B cell (primary cell): ENCODE data around the gene IL1RL1.

Experiments
- EZH2 ChIP-seq: IDR thresholded peaks from 2 replicates; pipeline ENCODE4 v1.6.1; 2012; ENCODE audit warnings: borderline replicate concordance, low read depth, mild to moderate bottlenecking, moderate library complexity, low read length; ENCODE audit not compliant: insufficient read depth, poor library complexity, severe bottlenecking
- TF ChIP-seq, protein P1 (sequence below): fragments of 200-600 bp; IDR thresholded peaks from one replicate; pipeline ENCODE4 v1.8.0; 2022; ENCODE audit warnings: antibody characterized with exemption, mild to moderate bottlenecking

DNA sequence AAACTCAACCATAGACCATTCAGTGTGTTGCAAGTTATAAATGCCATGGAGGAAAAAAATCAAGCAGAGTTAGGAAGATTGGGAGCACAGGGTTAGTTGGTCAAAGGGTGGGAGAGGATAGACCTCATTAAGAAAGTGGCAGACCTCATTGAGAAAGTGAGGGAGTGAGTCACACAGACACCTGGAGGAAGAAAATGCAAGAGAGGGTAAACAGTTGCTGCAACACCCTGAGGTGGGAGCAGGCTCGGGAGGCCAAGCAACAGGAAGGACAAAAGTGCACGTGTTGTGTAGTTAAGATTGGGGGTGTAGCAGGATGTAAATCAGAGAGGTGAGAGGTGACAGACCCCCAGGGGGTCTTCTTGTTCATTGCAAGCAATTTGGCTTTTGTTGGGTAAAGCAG lies 6.4 kb downstream of the IL1RL1 start:
- TF ChIP-seq, protein P1, sequence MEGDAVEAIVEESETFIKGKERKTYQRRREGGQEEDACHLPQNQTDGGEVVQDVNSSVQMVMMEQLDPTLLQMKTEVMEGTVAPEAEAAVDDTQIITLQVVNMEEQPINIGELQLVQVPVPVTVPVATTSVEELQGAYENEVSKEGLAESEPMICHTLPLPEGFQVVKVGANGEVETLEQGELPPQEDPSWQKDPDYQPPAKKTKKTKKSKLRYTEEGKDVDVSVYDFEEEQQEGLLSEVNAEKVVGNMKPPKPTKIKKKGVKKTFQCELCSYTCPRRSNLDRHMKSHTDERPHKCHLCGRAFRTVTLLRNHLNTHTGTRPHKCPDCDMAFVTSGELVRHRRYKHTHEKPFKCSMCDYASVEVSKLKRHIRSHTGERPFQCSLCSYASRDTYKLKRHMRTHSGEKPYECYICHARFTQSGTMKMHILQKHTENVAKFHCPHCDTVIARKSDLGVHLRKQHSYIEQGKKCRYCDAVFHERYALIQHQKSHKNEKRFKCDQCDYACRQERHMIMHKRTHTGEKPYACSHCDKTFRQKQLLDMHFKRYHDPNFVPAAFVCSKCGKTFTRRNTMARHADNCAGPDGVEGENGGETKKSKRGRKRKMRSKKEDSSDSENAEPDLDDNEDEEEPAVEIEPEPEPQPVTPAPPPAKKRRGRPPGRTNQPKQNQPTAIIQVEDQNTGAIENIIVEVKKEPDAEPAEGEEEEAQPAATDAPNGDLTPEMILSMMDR = no peak
- TF ChIP-seq EZH2 = no peak
